ENCODE data around the gene ORAI1. TPM values are rescaled to one million over a fixed set of nuclear protein-coding genes. Genes with fewer than 3 reads are reported as not detected.
"Not testable (repeated sequence)": the region's sequence is repeated elsewhere in the genome, so short reads cannot be mapped to it uniquely, and the experiment has no call there.

The ORAI1 gene
- total and polyA plus RNA-seq, 2 of the 13 experiments (the other 11 are each of a cell fraction or from before 2014, with no cell fraction given), result 9.2 to 17.2 TPM

DNA sequence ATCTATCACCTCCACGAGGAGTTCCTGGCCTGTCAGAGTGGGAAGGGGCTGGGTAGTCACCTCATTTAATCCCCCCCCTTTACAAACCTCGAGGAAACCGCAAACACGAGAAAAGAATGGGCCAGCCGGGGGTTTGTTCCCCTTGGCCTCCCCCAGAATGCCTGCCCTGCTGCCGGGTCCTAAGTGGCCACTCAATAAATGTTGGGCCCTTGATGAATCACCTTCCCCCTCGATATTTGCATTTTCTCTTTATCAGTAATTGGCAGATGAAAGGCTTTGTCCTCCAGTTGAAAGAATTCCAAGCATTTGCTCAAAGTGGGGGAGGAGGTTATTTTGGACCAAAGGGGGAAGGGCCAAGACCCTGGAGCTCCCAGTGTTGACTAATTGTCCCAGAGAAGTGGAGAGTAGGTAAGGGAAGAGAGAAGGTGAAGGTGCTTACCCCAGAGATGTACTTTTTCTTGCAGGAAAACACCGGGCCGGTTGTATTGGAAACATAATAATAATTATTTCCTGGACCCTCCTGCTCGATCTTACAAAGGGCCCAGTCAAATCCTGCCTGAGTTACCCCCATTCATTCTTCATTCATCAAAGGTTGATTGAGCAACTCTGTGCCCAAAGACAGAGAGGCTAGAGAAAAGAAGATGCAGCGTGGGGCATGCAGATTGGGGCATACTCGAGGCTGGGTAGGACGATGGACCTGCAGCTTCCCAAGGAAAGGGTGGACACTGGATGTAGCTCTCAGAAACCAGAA, 43.6 kb upstream of the ORAI1 start (continued):
- TF ChIP-seq, protein P1, sequence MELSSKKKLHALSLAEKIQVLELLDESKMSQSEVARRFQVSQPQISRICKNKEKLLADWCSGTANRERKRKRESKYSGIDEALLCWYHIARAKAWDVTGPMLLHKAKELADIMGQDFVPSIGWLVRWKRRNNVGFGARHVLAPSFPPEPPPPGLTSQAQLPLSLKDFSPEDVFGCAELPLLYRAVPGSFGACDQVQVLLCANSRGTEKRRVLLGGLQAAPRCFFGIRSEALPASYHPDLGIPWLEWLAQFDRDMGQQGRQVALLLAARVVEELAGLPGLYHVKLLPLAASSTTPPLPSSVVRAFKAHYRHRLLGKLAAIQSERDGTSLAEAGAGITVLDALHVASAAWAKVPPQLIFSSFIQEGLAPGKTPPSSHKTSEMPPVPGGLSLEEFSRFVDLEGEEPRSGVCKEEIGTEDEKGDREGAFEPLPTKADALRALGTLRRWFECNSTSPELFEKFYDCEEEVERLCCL (CRISPR knock-in tag; IDR thresholded peaks at IDR 0.05; ENCODE audit: borderline replicate concordance), result no peak
- peak; percentile 82 for TF ChIP-seq TCF7 (IDR thresholded peaks at IDR 0.05; ENCODE audit: low read depth)
- no peak for TF ChIP-seq SETDB1 (CRISPR knock-in tag; IDR thresholded peaks at IDR 0.05; ENCODE audit: borderline replicate concordance)
- TF ChIP-seq GATA4 (IDR thresholded peaks at IDR 0.05; ENCODE audit: borderline replicate concordance, low read depth), result no peak
- TF ChIP-seq ZNF891 (CRISPR knock-in tag; IDR thresholded peaks at IDR 0.05), result no peak
- TF ChIP-seq TAF1 (CRISPR knock-in tag; IDR thresholded peaks at IDR 0.05), result no peak

- in situ Hi-C loops (cut with HindIII; ENCODE audit: extremely low pct_ligation_motif_present, low pct_unique_long_range_greater_than_20kb); H3K27ac ChIP-seq (ENCODE audit: extremely low read length, insufficient read depth, low read length); CTCF ChIA-PET (ENCODE audit: low intra/inter-chr PET ratio, low total read pairs); H3K27me3 ChIP-seq (ENCODE audit: control insufficient read depth in 1 of 2, insufficient read depth in 2 of 2, low read length in 2 of 2); FAIRE-seq; H3K9ac ChIP-seq (ENCODE audit: insufficient read depth, low read depth, low read length); H3K4me2 ChIP-seq (ENCODE audit: low read depth, low read length); DNase-seq (ENCODE audit: low spot score); H4K20me1 ChIP-seq (ENCODE audit: insufficient read depth, low read length); H3K79me2 ChIP-seq (ENCODE audit: insufficient read depth, low read length); BruUV-seq (replicated peaks); H3K9me3 ChIP-seq (ENCODE audit: low read length); intact Hi-C loops (cut with micrococcal nuclease; ENCODE audit: unreplicated experiment); ATAC-seq; H3K4me3 ChIP-seq (replicated peaks in 1 of 3; ENCODE audit: insufficient read depth in 1 of 3, low read depth in 2 of 3, low read length in 3 of 3); H2AFZ ChIP-seq (ENCODE audit: low read length); H3K36me3 ChIP-seq (replicated peaks in 1 of 2; ENCODE audit: control insufficient read depth in 1 of 2, insufficient read depth in 2 of 2, low read length in 2 of 2): not testable (repeated sequence)
- 93% methylated on average over 2 of the region's 2 CpGs for WGBS (ENCODE audit: low lambda C conversion rate)
- TF ChIP-seq ZNF121 (CRISPR knock-in tag; IDR thresholded peaks at IDR 0.05), result peak; percentile 93
- peak; percentile 49; the same call in 1 of the 2 replicates for TF ChIP-seq ZNF770 (CRISPR knock-in tag; IDR thresholded peaks at IDR 0.05)
- POLR2A ChIA-PET, result interaction anchor here (1.2 to 1.8 kb wide), 2 partner anchors 22 to 50 kb away, joined by 3 to 4 read pairs; no protein-coding TSS in a partner anchor
- peaks cover 28% of the 10 kb centered on the region for H3K4me1 ChIP-seq (ENCODE audit: insufficient read depth, low read length)
These were observed 43.0 kb upstream of the ORAI1 start for GRCh38 chr12:121583334-121583661.

GRCh38 chr12:121584885-121585284, 41.4 kb upstream of the ORAI1 start:
- DNase-seq (ENCODE audit: low spot score); H3K27ac ChIP-seq (ENCODE audit: extremely low read length, insufficient read depth, low read length); H3K36me3 ChIP-seq (replicated peaks in 1 of 2; ENCODE audit: control insufficient read depth in 1 of 2, insufficient read depth in 2 of 2, low read length in 2 of 2); H2AFZ ChIP-seq (ENCODE audit: low read length); H3K9ac ChIP-seq (ENCODE audit: insufficient read depth, low read depth, low read length); H3K4me2 ChIP-seq (ENCODE audit: low read depth, low read length); H3K79me2 ChIP-seq (ENCODE audit: insufficient read depth, low read length); in situ Hi-C loops (cut with HindIII; ENCODE audit: extremely low pct_ligation_motif_present, low pct_unique_long_range_greater_than_20kb); H3K9me3 ChIP-seq (ENCODE audit: low read length); H3K4me3 ChIP-seq (replicated peaks in 1 of 3; ENCODE audit: insufficient read depth in 1 of 3, low read depth in 2 of 3, low read length in 3 of 3); CTCF ChIA-PET (ENCODE audit: low intra/inter-chr PET ratio, low total read pairs); H3K27me3 ChIP-seq (ENCODE audit: control insufficient read depth in 1 of 2, insufficient read depth in 2 of 2, low read length in 2 of 2); BruUV-seq (replicated peaks); H4K20me1 ChIP-seq (ENCODE audit: insufficient read depth, low read length); ATAC-seq; intact Hi-C loops (cut with micrococcal nuclease; ENCODE audit: unreplicated experiment); POLR2A ChIA-PET; FAIRE-seq: not testable (repeated sequence)
- peaks cover 33% of the 10 kb centered on the region for H3K4me1 ChIP-seq (ENCODE audit: insufficient read depth, low read length)
- 97% methylated on average over 6 of the region's 6 CpGs for WGBS (ENCODE audit: low lambda C conversion rate)
